Muscle layer of colon (tissue), 2 donors: ENCODE data around the gene NCAPH2.

Source experiments
- H3K27ac ChIP-seq: one replicate; pipeline ENCODE4 v1.7.0; 2013; ENCODE audit warnings: low read depth, mild to moderate bottlenecking, low read length, moderate library complexity
- H3K27me3 ChIP-seq, 2 donors: one replicate each; pipeline ENCODE4 v1.7.0; 2013; ENCODE audit warnings: low read length in 2 of 2, mild to moderate bottlenecking in 2 of 2; ENCODE audit not compliant: insufficient read depth in 2 of 2, control insufficient read depth in 1 of 2
- H3K36me3 ChIP-seq: one replicate; pipeline ENCODE4 v1.7.0; 2013; ENCODE audit warnings: mild to moderate bottlenecking, low read length; ENCODE audit not compliant: insufficient read depth
- H3K4me1 ChIP-seq: one replicate; pipeline ENCODE4 v1.7.0; 2013; ENCODE audit warnings: mild to moderate bottlenecking, low read length; ENCODE audit not compliant: insufficient read depth
- H3K4me3 ChIP-seq, 2 donors: one replicate each; pipeline ENCODE4 v1.7.0; 2013; ENCODE audit warnings: low read length in 2 of 2, low read depth in 1 of 2, mild to moderate bottlenecking in 1 of 2, moderate library complexity in 1 of 2
- H3K9ac ChIP-seq: one replicate; pipeline ENCODE4 v1.7.0; 2013; ENCODE audit warnings: low read length
- H3K9me3 ChIP-seq: one replicate; pipeline ENCODE4 v1.7.0; 2013; ENCODE audit warnings: mild to moderate bottlenecking, low read length
- donor health status: abdominal sarcoma.
- donor health status: Adenocarcinoma of cecum.

NCAPH2 gene

GRCh38 chr22:50567721-50568252, 59.8 kb downstream of the NCAPH2 start:
- peaks cover 9% of the 10 kb centered on the region for H3K4me1 ChIP-seq
- H3K27me3 ChIP-seq = no peaks in the 10 kb centered on the region
- H3K9me3 ChIP-seq = no peaks in the 10 kb centered on the region
- no peak overlapping the region for H3K4me3 ChIP-seq
- no peaks in the 10 kb centered on the region for H3K36me3 ChIP-seq
- H3K9ac ChIP-seq = no peak overlapping the region
- no peak overlapping the region for H3K27ac ChIP-seq

GRCh38 chr22:50568626-50569025, 60.6 kb downstream of the NCAPH2 start:
- no peaks in the 10 kb centered on the region for H3K36me3 ChIP-seq
- H3K27ac ChIP-seq = no peak overlapping the region

GRCh38 chr22:50569041-50569459, 61.0 kb downstream of the NCAPH2 start:
- Histone ChIP-seq H3K27ac (no peak overlapping the region), H3K27me3 (no peaks in the 10 kb centered on the region), H3K4me1 (no peaks in the 10 kb centered on the region), H3K4me3 (no peak overlapping the region), H3K9me3 (no peaks in the 10 kb centered on the region), H3K9ac (no peak overlapping the region), H3K36me3 (no peaks in the 10 kb centered on the region)

More at GRCh38 chr22:50568626-50569025, 60.6 kb downstream of the NCAPH2 start:
- Histone ChIP-seq H3K9ac (no peak overlapping the region), H3K9me3 (no peaks in the 10 kb centered on the region), H3K4me3 (no peak overlapping the region), H3K4me1 (peaks cover 3% of the 10 kb centered on the region), H3K27me3 (no peaks in the 10 kb centered on the region)

- H3K27ac ChIP-seq = no peak overlapping the region
- no peak overlapping the region for H3K4me3 ChIP-seq
- H3K36me3 ChIP-seq = no peaks in the 10 kb centered on the region
- no peaks in the 10 kb centered on the region for H3K4me1 ChIP-seq
- H3K9ac ChIP-seq = no peak overlapping the region
- no peaks in the 10 kb centered on the region for H3K9me3 ChIP-seq
- H3K27me3 ChIP-seq = no peaks in the 10 kb centered on the region
These were observed 62.0 kb downstream of the NCAPH2 start for GRCh38 chr22:50569896-50570535.

- Histone ChIP-seq H3K27me3 (no peaks in the 10 kb centered on the region), H3K27ac (no peak overlapping the region), H3K9me3 (no peaks in the 10 kb centered on the region), H3K36me3 (no peaks in the 10 kb centered on the region), H3K4me1 (no peaks in the 10 kb centered on the region), H3K9ac (no peak overlapping the region), H3K4me3 (no peak overlapping the region)
These were observed 62.8 kb downstream of the NCAPH2 start for GRCh38 chr22:50570861-50571260.

GRCh38 chr22:50571264-50572175, 63.5 kb downstream of the NCAPH2 start:
- H3K27ac ChIP-seq = no peak overlapping the region
- no peak overlapping the region for H3K9ac ChIP-seq
- no peaks in the 10 kb centered on the region for H3K27me3 ChIP-seq
- no peaks in the 10 kb centered on the region for H3K9me3 ChIP-seq
- no peaks in the 10 kb centered on the region for H3K36me3 ChIP-seq
- no peaks in the 10 kb centered on the region for H3K4me1 ChIP-seq
- no peak overlapping the region for H3K4me3 ChIP-seq

- Histone ChIP-seq H3K9me3 (no peaks in the 10 kb centered on the region), H3K36me3 (no peaks in the 10 kb centered on the region), H3K4me1 (no peaks in the 10 kb centered on the region), H3K9ac (no peak overlapping the region), H3K27ac (no peak overlapping the region), H3K4me3 (no peak overlapping the region), H3K27me3 (peaks cover 0 to 7% of the 10 kb centered on the region in 2 donors)
These were observed 64.9 kb downstream of the NCAPH2 start for GRCh38 chr22:50572965-50573364.

GRCh38 chr22:50573491-50574382, 65.7 kb downstream of the NCAPH2 start:
- Histone ChIP-seq H3K4me1 (peaks cover 7% of the 10 kb centered on the region), H3K36me3 (no peaks in the 10 kb centered on the region), H3K27ac (no peak overlapping the region), H3K9ac (no peak overlapping the region), H3K4me3 (no peak overlapping the region), H3K27me3 (peaks cover 0 to 15% of the 10 kb centered on the region in 2 donors), H3K9me3 (no peaks in the 10 kb centered on the region)

- Histone ChIP-seq H3K36me3 (no peaks in the 10 kb centered on the region), H3K27ac (no peak overlapping the region), H3K4me1 (peaks cover 8% of the 10 kb centered on the region), H3K9ac (no peak overlapping the region), H3K27me3 (peaks cover 0 to 15% of the 10 kb centered on the region in 2 donors), H3K4me3 (no peak overlapping the region), H3K9me3 (no peaks in the 10 kb centered on the region)
These were observed 66.3 kb downstream of the NCAPH2 start for GRCh38 chr22:50574383-50574755.
